Naive thymus-derived CD4-positive, alpha-beta T cell (primary cell): ENCODE data around the gene LCP1. TPM values are rescaled to one million over a fixed set of nuclear protein-coding genes. Genes with fewer than 3 reads are reported as not detected.

Experiments
- ATAC-seq: fragments of 150-1000 bp; cut with Tn5 transposase; 2 replicates; pipeline ENCODE4 v1.10.0; 2021; ENCODE audit warnings: mild to moderate bottlenecking, moderate library complexity
- CTCF ChIA-PET: fragments of 350-600 bp; sonication (Branson Sonifier 250); formaldehyde crosslinking; loops from one replicate; lab custom pipeline; 2021; ENCODE audit warnings: antibody characterized with exemption; lab: Charles Lee
- POLR2A ChIA-PET: fragments of 350-600 bp; sonication (Branson Sonifier 250); formaldehyde crosslinking; loops from one replicate; lab custom pipeline; 2021; ENCODE audit warnings: antibody characterized with exemption, inconsistent platforms; lab: Charles Lee
- DNase-seq, 9 donors: peaks; one replicate each; pipeline versions ENCODE4 v3.0.0 to v3.0.0-alpha.2; 2020 to 2022; ENCODE audit warnings: mixed read lengths in 1 of 9
- H3K27ac ChIP-seq: one replicate; pipeline ENCODE4 v1.7.0; 2013; ENCODE audit warnings: mild to moderate bottlenecking, low read depth, low read length, moderate library complexity
- H3K27me3 ChIP-seq, 2 donors: one replicate each; pipeline ENCODE4 v1.7.0; 2013; ENCODE audit warnings: low read length in 2 of 2, mild to moderate bottlenecking in 2 of 2, moderate library complexity in 2 of 2; ENCODE audit not compliant: control insufficient read depth in 2 of 2, insufficient read depth in 2 of 2
- H3K36me3 ChIP-seq, 3 experiments: 1 replicate in 2 of 3; 2 replicates in 1 of 3; pipeline ENCODE4 v1.7.0; 2013; ENCODE audit warnings: low read length in 3 of 3, mild to moderate bottlenecking in 3 of 3, moderate library complexity in 1 of 3; ENCODE audit not compliant: insufficient read depth in 3 of 3, control insufficient read depth in 2 of 3
- H3K4me1 ChIP-seq, 2 donors: one replicate each; pipeline ENCODE4 v1.7.0; 2013; ENCODE audit warnings: low read length in 2 of 2, mild to moderate bottlenecking in 2 of 2, moderate library complexity in 1 of 2; ENCODE audit not compliant: control insufficient read depth in 2 of 2, insufficient read depth in 2 of 2
- H3K4me3 ChIP-seq: 2 replicates; pipeline ENCODE4 v1.7.0; 2013; ENCODE audit warnings: mild to moderate bottlenecking, low read length
- H3K9me3 ChIP-seq, 3 experiments: 1 replicate in 2 of 3; 2 replicates in 1 of 3; pipeline ENCODE4 v1.7.0; 2013; ENCODE audit warnings: low read length in 3 of 3; ENCODE audit not compliant: control insufficient read depth in 2 of 3
- H3K27ac Mint-ChIP-seq, 9 donors: one replicate each; pipeline ENCODE4 v1.8.0; 2020 to 2022; ENCODE audit warnings: mixed read lengths in 9 of 9, mild to moderate bottlenecking in 8 of 9, moderate library complexity in 5 of 9, inconsistent platforms in 2 of 9
- H3K27me3 Mint-ChIP-seq, 5 donors: one replicate each; pipeline ENCODE4 v1.8.0; 2021 to 2022; ENCODE audit warnings: mixed read lengths in 5 of 5, mild to moderate bottlenecking in 1 of 5
- H3K36me3 Mint-ChIP-seq, 5 donors: one replicate each; pipeline ENCODE4 v1.8.0; 2020 to 2022; ENCODE audit warnings: mixed read lengths in 5 of 5, mild to moderate bottlenecking in 3 of 5, inconsistent platforms in 1 of 5
- H3K4me1 Mint-ChIP-seq, 7 donors: one replicate each; pipeline ENCODE4 v1.8.0; 2020 to 2022; ENCODE audit warnings: mixed read lengths in 7 of 7, mild to moderate bottlenecking in 3 of 7, inconsistent platforms in 1 of 7
- H3K4me3 Mint-ChIP-seq, 10 donors: one replicate each; pipeline ENCODE4 v1.8.0; 2020 to 2022; ENCODE audit warnings: mild to moderate bottlenecking in 10 of 10, mixed read lengths in 10 of 10, moderate library complexity in 6 of 10, inconsistent platforms in 2 of 10
- H3K9me3 Mint-ChIP-seq, 11 donors: one replicate each; pipeline ENCODE4 v1.8.0; 2020 to 2022; ENCODE audit warnings: mixed read lengths in 11 of 11, mild to moderate bottlenecking in 4 of 11, inconsistent platforms in 1 of 11, moderate library complexity in 1 of 11
- intact Hi-C, 2 donors: fragments of 100-400 bp; cut with micrococcal nuclease; formaldehyde crosslinking; loops; one replicate each; pipeline ENCODE4 v1.15.1; 2023
- polyA plus RNA-seq, 2 donors: library from polyadenylated mRNA; unstranded; fragments of 300-500 nt; fragmentation: Illumina TruSeq; gene quantifications; one replicate each; pipeline ENCODE4 v1.2.3, GENCODE V29; 2021
- total RNA-seq, 6 experiments: library from RNA in 5 of 6; stranded (reverse) in 5 of 6; gene quantifications; 1 replicate in 5 of 6; 2 replicates in 1 of 6; pipeline ENCODE4 v1.2.3 and lab custom pipeline; 2021 to 2026

LCP1 gene
- total and polyA plus RNA-seq, 7 experiments from 2014 or later, result 293 to 989 (median 685) TPM

DNA sequence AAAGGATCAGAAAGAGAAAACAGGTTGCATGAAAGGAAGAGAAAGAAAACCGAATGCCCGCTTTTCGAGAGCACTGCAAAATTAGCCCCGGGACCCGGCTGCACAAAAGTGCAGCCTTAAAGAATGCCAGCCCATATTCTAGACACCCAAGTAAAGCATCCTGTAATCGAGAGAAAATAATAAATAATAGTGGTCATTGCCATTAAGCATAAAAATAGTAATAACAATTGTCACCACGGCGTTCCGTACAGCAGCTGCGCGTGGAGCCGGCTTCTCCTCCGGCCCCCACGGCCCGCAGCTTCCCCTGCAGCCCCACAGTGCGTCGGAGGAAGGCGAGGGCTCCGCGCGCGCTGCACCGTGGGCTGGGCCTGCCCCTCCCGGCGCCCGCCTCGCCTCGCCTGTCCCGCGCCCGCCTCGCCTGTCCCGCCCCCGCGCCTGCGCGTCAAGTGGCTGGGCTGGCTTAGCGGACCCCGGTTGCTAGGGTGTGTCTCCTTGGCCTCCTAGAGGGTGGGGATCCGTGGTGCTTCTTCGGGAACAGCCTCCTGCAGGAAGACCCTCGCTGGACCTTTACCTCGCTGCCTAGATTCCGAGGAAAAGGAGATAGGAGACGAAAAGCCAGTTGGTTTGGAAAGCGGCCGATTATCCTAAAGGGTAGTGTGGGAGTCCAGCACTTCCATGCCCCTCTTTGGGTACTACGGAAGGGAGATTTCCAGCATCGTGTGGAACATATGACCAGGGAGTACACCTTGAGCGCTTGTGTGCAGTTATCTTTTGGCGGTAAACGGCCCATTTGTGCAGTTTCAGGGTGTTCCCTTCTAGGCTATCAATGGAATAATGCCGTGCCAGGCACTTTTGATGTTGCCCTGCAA lies 29.7 kb upstream of the LCP1 start, which contains the start of gene LRRC63:
Gene LRRC63, plus strand, starts transcription at position 446 of the 869 bp plus-strand sequence. CDS start 1,107 bp downstream, outside the sequence.
- CTCF ChIA-PET, result interaction anchor here (0.8 to 1.9 kb wide), 9 partner anchors 10 to 110 kb away, joined by 3 to 7 read pairs (median 4); no protein-coding TSS in a partner anchor
- intact Hi-C loops, result loop anchor here (1.0 to 5.0 kb wide), 11 partner anchors 9 to 1635 kb away; partner anchors contain the start of genes ZC3H13 (in 2 of the 2), COG3 (in 1 of the 2) and TSC22D1 (in 1 of the 2)
- peaks cover 0 to 7% (median 0%) of the 10 kb centered on the region in 11 donors for H3K9me3 Mint-ChIP-seq

DNA sequence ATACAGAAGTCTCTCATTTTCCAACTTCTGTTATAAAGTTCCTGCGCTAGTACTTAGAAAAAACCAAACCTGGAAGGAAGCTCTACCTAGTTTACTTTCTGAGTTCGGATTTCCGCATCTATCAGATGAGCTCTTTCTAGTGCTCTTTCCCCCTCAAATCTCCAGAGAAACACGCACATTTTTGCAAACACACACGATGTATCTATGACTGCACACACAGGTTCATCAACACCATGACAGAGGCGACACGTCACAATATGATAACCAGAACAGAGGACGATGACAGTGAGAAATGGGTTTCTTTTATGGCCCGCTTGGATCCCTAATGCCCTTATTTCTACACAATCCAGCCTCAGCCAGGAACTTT lies 29.1 kb upstream of the LCP1 start:
- peak; percentile 81 for ATAC-seq
- Histone ChIP-seq H3K4me1 (peaks cover 5 to 8% of the 10 kb centered on the region in 2 donors), H3K36me3 (no peaks in the 10 kb centered on the region), H3K27ac (peak overlapping the region; percentile 88), H3K27me3 (no peaks in the 10 kb centered on the region), H3K9me3 (no peaks in the 10 kb centered on the region), H3K4me3 (peak overlapping the region; percentile 81)
- Mint-ChIP-seq H3K36me3 (peaks cover 0 to 13% (median 0%) of the 10 kb centered on the region in 5 donors), H3K27me3 (peaks cover 0 to 2% (median 0%) of the 10 kb centered on the region in 5 donors), H3K4me1 (peaks cover 7 to 42% (median 26%) of the 10 kb centered on the region in 7 donors), H3K27ac (peak overlapping the region; percentile 91 to 98 (median 94)), H3K4me3 (peak overlapping the region; percentile 83 to 100 (median 93)), H3K9me3 (peaks cover 0 to 3% (median 0%) of the 10 kb centered on the region in 11 donors)
- peak in 7 of 9 donors; percentile 43 to 89 (median 71) for DNase-seq
- POLR2A ChIA-PET, result interaction anchor here (0.6 to 2.2 kb wide), 17 partner anchors 9 to 116 kb away, joined by 3 to 20 read pairs (median 3); partner anchors contain the start of gene LCP1
- CTCF ChIA-PET, result interaction anchor here (0.8 to 1.9 kb wide), 10 partner anchors 9 to 110 kb away, joined by 3 to 7 read pairs (median 4); no protein-coding TSS in a partner anchor
- intact Hi-C loops, result loop anchor here (1.0 to 5.0 kb wide), 11 partner anchors 9 to 1634 kb away; partner anchors contain the start of genes ZC3H13 (in 2 of the 2), COG3 (in 1 of the 2) and TSC22D1 (in 1 of the 2)

More for the DNA sequence above, 29.7 kb upstream of the LCP1 start, which contains the start of gene LRRC63:
- Histone ChIP-seq H3K9me3 (no peaks in the 10 kb centered on the region), H3K27me3 (no peaks in the 10 kb centered on the region), H3K4me3 (peak within 1 kb of the TSS; percentile 81), H3K36me3 (no peaks in the 10 kb centered on the region), H3K4me1 (peaks cover 5 to 8% of the 10 kb centered on the region in 2 donors), H3K27ac (peak within 1 kb of the TSS; percentile 88)
- ATAC-seq (peak; percentile 98), DNase-seq (peak; percentile 69 to 88 (median 80))
- POLR2A ChIA-PET, result interaction anchor here (0.6 to 2.2 kb wide), 10 partner anchors 9 to 84 kb away, joined by 3 to 20 read pairs (median 6); partner anchors contain the start of gene LCP1
- Mint-ChIP-seq H3K4me3 (peak within 1 kb of the TSS; percentile 83 to 100 (median 93)), H3K27ac (peak within 1 kb of the TSS; percentile 91 to 98 (median 94)), H3K36me3 (peaks cover 0 to 15% (median 0%) of the 10 kb centered on the region in 5 donors), H3K27me3 (peaks cover 0 to 6% (median 0%) of the 10 kb centered on the region in 5 donors), H3K4me1 (peaks cover 7 to 37% (median 26%) of the 10 kb centered on the region in 7 donors)

DNA sequence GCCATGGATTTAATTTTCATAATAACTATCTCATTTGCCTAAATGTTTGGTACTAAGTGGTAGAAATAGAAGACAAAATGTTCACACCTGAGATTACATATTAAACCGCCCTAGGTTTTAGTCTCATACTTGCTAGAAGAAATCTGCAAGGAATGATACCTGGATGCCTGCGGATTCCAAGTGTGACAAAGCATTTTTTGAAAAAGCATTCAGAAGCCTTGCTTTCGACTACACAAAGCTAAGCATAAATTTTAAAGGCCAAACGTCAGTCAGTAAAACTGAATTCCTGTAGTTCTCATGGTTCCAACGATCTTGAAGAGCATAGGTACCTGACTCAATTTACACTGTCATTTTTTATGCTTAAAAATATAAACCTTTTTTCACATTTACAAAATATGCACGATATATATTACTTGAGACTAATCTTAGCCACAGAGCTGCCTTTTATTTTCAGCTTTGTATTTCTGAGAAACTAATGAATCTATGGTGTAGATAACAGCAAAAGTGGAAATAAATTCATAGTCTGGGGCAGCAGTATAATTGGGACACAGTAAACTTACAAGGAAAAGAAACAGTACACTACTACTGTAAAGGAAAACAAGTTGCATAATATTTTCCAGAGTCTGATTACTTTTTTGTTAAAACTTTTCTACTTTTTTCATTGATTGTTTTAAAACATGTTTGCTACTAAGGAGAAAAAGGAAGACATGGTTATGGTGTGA lies 28.5 kb upstream of the LCP1 start:
- Mint-ChIP-seq H3K4me1 (peaks cover 7 to 48% (median 29%) of the 10 kb centered on the region in 7 donors), H3K36me3 (peaks cover 0 to 11% (median 0%) of the 10 kb centered on the region in 5 donors), H3K9me3 (peaks cover 0 to 3% (median 0%) of the 10 kb centered on the region in 11 donors), H3K27me3 (no peaks in the 10 kb centered on the region), H3K4me3 (peak overlapping the region; percentile 83 to 100 (median 93)), H3K27ac (peak overlapping the region; percentile 91 to 98 (median 94))
- ChIA-PET CTCF (interaction anchor here (0.8 to 1.9 kb wide), 10 partner anchors 9 to 111 kb away, joined by 3 to 7 read pairs (median 4); no protein-coding TSS in a partner anchor), POLR2A (interaction anchor here (0.6 to 2.2 kb wide), 17 partner anchors 8 to 116 kb away, joined by 3 to 20 read pairs (median 3); partner anchors contain the start of gene LCP1)
- intact Hi-C loops, result loop anchor here (1.0 to 5.0 kb wide), 11 partner anchors 8 to 1634 kb away; partner anchors contain the start of genes ZC3H13 (in 2 of the 2), COG3 (in 1 of the 2) and TSC22D1 (in 1 of the 2)
- Histone ChIP-seq H3K4me1 (peaks cover 5 to 8% of the 10 kb centered on the region in 2 donors), H3K27ac (peak overlapping the region; percentile 88), H3K4me3 (peak overlapping the region; percentile 81), H3K36me3 (no peaks in the 10 kb centered on the region), H3K27me3 (no peaks in the 10 kb centered on the region), H3K9me3 (no peaks in the 10 kb centered on the region)
- no peak for ATAC-seq
- no peak for DNase-seq

DNA sequence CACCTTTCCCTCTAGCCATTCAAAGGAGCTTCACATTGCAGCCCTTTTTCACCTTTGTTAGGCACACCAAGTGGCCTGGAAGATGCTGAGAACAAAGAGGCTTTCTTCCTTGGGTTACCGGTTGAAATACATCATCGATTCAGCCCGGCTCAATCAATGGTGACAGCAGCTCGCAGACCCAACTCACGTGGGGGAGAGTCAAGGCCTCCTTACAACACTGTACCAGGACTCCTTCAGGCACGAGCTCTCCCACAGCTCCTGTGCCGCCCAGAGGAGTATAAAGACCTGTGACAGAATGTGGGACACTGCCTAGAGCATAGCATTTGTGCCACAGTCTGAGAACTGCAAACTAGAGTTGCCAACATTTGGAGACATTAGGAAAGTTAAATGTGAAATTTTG lies 25.9 kb upstream of the LCP1 start:
- Histone ChIP-seq H3K4me1 (peaks cover 5 to 11% of the 10 kb centered on the region in 2 donors), H3K27ac (no peak overlapping the region), H3K27me3 (no peaks in the 10 kb centered on the region), H3K4me3 (no peak overlapping the region), H3K9me3 (no peaks in the 10 kb centered on the region), H3K36me3 (no peaks in the 10 kb centered on the region)
- ATAC-seq, result no peak
- Mint-ChIP-seq H3K36me3 (peaks cover 0 to 7% (median 0%) of the 10 kb centered on the region in 5 donors), H3K4me3 (no peak overlapping the region), H3K27ac (peak overlapping the region in 5 of 9 donors; percentile 9 to 60 (median 20)), H3K27me3 (no peaks in the 10 kb centered on the region), H3K4me1 (peaks cover 13 to 60% (median 35%) of the 10 kb centered on the region in 7 donors), H3K9me3 (no peaks in the 10 kb centered on the region)
- no peak for DNase-seq
- ChIA-PET POLR2A (interaction anchor here (0.5 to 1.9 kb wide), 3 partner anchors 9 to 204 kb away, joined by 3 to 4 read pairs (median 3); no protein-coding TSS in a partner anchor), CTCF (interaction anchor here (0.7 to 1.3 kb wide), 3 partner anchors 40 to 114 kb away, joined by 3 read pairs; no protein-coding TSS in a partner anchor)
- intact Hi-C loops, result no loop called here

DNA sequence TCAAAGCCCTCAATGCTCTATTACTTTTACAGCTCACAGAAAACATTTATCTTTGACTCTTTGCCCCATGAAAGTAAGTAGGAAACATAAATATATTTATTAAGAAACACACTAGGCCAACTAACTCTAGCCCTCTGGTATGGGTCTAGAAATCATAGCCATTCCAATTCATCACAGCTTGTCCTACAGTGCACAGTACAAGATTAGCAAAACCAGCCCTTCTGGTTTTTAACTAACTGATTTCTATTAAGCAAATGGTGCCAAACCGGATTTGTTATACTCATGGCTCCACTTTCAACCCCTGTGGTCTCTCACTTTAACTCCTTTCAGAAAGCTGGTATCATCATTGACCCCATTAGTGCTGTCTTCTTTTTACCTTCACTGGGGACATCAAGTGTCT lies 24.2 kb upstream of the LCP1 start:
- no peaks in the 10 kb centered on the region for H3K27me3 Mint-ChIP-seq
- POLR2A ChIA-PET, result interaction anchor here (1.0 kb wide), 1 partner anchor 34 kb away, joined by 4 read pairs; no protein-coding TSS in a partner anchor
- H3K4me1 ChIP-seq, result peaks cover 14 to 18% of the 10 kb centered on the region in 2 donors
- no peaks in the 10 kb centered on the region for H3K9me3 ChIP-seq
- no peaks in the 10 kb centered on the region for H3K27me3 ChIP-seq
- peaks cover 0 to 9% (median 0%) of the 10 kb centered on the region in 5 donors for H3K36me3 Mint-ChIP-seq
- H3K36me3 ChIP-seq, result no peaks in the 10 kb centered on the region
- no peak for ATAC-seq
- no peak overlapping the region for H3K4me3 Mint-ChIP-seq
- H3K9me3 Mint-ChIP-seq, result no peaks in the 10 kb centered on the region
- H3K27ac ChIP-seq, result no peak overlapping the region
- no peak for DNase-seq
- peak overlapping the region in 8 of 9 donors; percentile 1 to 82 (median 50) for H3K27ac Mint-ChIP-seq
- CTCF ChIA-PET, result no interaction called here
- no peak overlapping the region for H3K4me3 ChIP-seq
- peaks cover 14 to 64% (median 43%) of the 10 kb centered on the region in 7 donors for H3K4me1 Mint-ChIP-seq
- intact Hi-C loops, result no loop called here
